IPS-NIHi7 (cell line): ENCODE results near the gene PLSCR3.

ENCODE experiments used
- DNase-seq: peaks from one replicate; pipeline ENCODE4 v3.0.0; 2012; ENCODE audit warnings: mixed read lengths; ENCODE audit errors: extremely low spot score

Gene PLSCR3

GRCh38 chr17:7348478-7349242 lies 45.7 kb downstream of the PLSCR3 start:
- DNase-seq, result no peak

- DNase-seq, result no peak
These were observed 46.5 kb downstream of the PLSCR3 start for GRCh38 chr17:7347630-7348477.

GRCh38 chr17:7346761-7347614 lies 47.3 kb downstream of the PLSCR3 start:
- no peak for DNase-seq

GRCh38 chr17:7343250-7343649 lies 51.1 kb downstream of the PLSCR3 start:
- no peak for DNase-seq

- no peak for DNase-seq
These were observed 52.5 kb downstream of the PLSCR3 start for GRCh38 chr17:7341842-7342241.

GRCh38 chr17:7340179-7340578 lies 54.1 kb downstream of the PLSCR3 start:
- no peak for DNase-seq
